Stimulated activated CD8-positive, alpha-beta memory T cell treated with anti-CD3 and anti-CD28 coated beads, Interleukin-15, amount 100 ng/mL, for 4 hours (primary cell): Measurements from ENCODE around the gene SLC16A6.
A peak's percentile ranks its signal among the peaks of the same experiment; 100 is the strongest.
"Not testable (repeated sequence)": the region's sequence is repeated elsewhere in the genome, so short reads cannot be mapped to it uniquely, and the experiment has no call there.

Experiments
- DNase-seq, 2 donors: peaks; one replicate each; pipeline ENCODE4 v3.0.0-alpha.2; 2020; ENCODE audit warnings: low read depth in 2 of 2

SLC16A6 gene

GRCh38 chr17:68247445-68248198 is 43.3 kb downstream of the SLC16A6 start, which contains the start of gene AMZ2:
TSS of gene AMZ2 (plus strand) at chr17:68248043. CDS start at chr17:68250188, 2,145 bp downstream.
- peak; percentile 90 to 97 for DNase-seq

DNA sequence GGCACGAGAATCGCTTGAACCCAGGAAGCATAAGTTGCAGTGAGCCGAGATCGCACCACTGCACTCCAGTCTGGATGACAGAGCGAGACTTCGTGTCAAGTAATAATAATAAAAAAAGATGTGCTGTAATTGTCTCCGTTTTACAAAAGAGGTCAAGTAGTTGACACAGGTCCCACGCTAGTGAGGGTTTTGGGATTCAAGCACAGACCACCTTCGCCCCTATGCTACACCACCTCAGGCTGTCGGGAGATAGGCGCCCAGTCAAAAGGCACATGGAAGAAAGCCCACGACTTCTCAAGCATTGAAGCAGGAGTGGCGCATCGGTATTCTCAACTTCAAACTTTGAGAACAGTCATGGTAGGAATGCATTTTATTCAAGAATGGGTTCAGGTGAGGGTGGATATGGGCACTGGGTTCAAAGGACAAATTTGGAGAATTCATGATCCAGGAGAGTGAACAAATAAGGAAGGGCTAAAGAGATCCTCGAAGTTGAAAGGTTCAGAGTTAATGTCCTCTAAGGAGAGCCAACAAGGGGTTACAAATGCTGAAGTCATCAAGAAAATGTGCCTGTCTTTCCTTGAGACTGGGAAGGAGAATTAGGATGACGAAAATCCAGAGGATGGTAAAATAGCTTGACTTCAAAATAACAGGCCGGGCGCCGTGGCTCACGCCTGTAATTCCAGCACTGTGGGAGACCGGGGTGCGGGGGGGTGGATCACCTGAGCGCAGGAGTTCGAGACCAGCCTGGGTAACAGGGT is 44.5 kb downstream of the SLC16A6 start:
- DNase-seq: no peak

GRCh38 chr17:68239632-68240366 is 51.1 kb downstream of the SLC16A6 start:
- no peak for DNase-seq

DNA sequence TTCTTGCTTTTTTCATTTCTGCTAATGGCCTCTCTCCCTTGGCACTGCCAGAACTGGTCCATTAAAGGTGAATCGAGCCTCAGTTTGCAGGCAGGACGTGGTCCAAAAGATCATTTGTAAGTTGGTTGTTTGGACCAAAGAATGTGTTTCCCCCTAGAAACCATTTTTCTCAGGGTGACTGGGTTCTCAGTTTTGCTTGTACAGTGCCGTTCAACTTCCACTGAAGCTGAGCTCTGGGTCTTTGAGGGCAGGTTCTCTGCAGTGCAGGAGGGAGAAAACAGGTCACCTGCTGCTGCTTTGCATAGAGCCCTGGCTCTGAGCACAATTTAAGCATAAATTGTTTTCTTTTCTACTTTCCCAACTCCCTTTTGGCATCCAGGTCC is 52.1 kb downstream of the SLC16A6 start:
- no peak for DNase-seq

DNA sequence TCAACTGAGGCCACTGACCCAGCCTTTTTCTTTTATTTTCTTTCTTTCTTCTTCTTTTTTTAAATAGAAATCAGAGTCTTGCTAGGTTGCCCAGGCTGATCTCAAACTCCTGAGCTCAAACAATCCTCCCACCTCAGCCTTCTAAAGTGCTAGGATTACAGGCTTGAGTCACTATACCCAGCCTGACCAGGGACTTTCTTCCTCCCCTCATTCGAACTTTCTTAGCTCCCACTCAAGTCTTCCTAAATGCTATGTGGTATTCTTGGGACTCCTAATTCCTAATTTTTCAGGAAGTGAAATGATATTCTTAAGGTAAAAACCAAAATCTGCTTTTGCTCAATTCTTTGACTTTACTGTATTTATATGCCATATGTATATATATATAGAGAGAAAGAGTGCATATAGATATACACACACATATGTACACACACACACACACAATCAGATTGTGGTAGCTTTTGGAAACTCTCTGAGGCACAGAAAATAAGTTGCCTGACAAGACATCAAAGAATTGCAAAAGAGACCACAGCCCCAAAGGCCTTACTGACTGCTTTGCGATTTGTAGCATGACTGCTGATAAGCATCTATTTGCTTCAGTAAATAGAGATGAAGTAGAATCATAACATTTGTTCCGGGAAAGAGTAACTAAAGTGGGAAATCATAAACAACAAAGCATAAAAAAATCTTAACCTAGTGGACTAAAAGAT is 52.6 kb downstream of the SLC16A6 start:
- no peak for DNase-seq

DNA sequence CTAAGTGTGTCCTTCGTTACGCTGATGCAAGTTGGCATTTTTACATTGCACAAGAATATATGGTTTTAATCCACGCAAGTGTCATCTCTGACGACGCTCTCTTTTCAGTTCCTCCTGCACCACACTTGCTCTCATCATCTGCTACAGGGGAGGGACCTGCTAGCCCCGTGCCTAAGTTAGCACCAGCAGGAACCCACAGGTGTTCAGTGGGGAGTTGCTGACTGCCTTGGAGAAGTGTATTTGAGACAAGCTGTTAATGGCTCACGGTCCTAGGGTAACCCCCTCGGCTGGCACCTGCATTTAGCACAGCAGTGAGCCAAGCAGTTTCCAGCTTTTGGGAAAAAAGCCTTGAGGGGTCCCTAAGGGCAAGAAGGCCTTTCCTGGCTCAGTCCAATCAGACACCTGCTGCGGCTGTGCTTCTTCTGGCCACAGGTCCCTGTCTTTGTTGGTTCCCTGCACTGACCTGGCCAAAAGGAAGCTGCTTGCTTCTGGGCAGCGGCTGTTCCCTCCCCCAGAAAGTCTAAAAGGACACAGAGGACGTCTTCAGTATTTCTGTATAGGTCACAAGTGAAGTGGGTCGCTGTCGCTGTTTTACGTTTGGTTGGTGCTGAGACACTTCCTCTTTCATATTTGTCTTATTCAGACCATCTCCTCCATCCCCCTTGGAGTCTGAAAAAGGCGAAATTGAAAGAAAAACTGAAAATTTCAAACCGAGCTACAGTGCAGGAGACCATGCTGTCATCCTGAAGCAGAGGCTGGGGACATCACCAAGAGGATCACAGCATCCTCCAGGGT is 53.4 kb downstream of the SLC16A6 start:
- not testable (repeated sequence) for DNase-seq

DNA sequence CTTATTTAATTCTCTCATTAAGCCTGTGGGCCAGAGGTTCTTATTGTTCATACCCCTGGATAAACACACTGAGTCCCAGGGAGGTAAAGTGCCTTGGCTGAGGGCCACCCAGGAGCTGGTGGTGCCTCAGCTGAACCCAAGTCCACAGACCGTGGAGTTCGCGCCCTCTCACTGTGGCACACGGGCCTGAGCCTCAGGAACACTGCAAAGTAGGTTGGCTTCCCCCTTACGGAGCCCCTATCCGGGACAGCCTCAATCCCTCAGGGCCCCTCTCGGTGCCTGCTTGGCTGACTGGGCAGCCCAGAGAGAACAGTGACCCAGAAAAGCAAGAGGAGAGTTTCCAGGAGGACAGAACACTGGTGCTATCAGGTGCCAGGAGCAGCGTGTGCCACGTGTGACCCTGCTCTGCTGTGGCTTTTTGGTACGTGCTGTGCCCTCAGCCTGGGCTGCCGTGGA is 55.6 kb downstream of the SLC16A6 start:
- DNase-seq: not testable (repeated sequence)

- peak in 1 of 2 donors; percentile 48 for DNase-seq
These were observed 56.1 kb downstream of the SLC16A6 start for GRCh38 chr17:68234726-68235335.

- DNase-seq: not testable (repeated sequence)
These were observed 58.2 kb downstream of the SLC16A6 start for GRCh38 chr17:68232741-68233140.

DNA sequence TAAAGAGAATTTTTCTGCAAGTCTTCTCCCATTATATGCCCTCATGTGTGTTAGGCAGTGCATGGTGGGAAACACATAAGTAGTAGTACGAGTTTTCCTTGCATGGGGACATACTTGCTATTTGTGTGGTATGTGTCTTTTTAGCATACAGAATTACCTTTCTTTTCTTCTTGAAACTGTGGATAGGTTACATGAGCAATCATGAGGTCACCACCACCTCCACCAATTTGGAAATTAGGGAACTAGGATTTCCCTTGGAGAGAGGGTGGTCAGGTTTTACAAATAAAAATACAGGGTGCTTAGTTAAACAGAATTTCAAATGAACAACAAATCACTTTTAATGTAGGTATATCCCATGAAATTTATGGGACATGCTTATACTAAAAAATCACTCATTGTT is 59.4 kb downstream of the SLC16A6 start:
- DNase-seq: no peak

GRCh38 chr17:68231131-68231530 is 59.8 kb downstream of the SLC16A6 start:
- not testable (repeated sequence) for DNase-seq

- DNase-seq: no peak
These were observed 61.3 kb downstream of the SLC16A6 start for GRCh38 chr17:68229619-68230018.

DNA sequence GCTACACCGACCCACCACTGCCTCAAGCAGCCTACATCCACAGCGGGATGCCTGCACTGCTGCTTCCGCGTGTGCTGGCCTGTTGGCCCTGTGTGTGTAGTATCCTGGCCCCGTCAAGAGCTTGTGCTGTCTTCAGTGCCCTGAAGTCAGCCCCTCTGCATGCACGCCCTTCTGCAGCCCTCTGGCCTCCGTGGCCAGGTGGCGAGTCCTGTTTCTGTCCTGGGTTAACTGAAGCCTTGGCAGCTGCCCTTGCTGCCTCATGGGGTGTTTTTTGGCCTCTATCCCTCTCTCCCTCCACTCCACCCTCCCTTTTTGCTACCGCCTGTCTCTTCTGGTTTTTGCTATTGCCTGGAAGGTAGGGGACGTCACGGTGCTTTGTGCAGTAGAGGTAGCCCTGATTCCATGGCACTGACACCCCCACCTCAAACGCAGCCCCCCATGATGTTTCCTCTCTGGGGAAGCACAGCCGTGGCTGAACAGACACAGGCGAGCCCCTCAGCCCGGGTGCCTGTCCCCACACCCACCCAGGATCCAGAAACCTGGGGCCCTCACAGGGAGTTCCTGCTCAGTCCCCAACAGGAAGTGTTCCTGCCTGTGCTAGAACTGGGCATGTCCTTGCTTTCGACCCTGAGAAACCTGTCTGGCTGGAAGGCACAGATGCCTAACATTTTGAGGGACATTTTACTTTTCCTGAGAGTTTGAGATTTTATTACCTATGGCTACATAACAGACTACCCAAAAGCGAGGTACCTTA is 61.9 kb downstream of the SLC16A6 start:
- DNase-seq: no peak

GRCh38 chr17:68228039-68228680 is 62.8 kb downstream of the SLC16A6 start:
- DNase-seq: not testable (repeated sequence)

- not testable (repeated sequence) for DNase-seq
These were observed 65.9 kb downstream of the SLC16A6 start for GRCh38 chr17:68225055-68225454.

DNA sequence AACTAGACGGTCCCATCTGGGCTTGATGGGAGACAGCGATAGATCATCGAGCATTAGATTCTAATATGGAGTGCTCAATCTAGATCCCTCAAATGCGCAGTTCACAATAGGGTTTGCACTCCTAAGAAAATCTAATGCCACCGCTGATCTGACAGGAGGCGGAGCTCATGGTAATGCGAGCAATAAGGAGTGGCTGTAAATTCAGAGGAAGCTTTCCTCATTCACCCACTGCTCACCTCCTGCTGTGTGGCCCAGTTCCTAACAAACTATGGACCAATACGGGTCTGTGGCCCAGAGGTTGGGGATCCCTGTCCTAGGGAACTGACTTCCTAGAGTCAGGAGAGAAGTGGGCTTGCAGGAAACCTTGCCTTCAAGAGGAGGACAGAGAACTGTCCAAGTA is 68.3 kb downstream of the SLC16A6 start:
- DNase-seq: no peak

GRCh38 chr17:68221786-68222185 is 69.1 kb downstream of the SLC16A6 start:
- DNase-seq: no peak

GRCh38 chr17:68220786-68221185 is 70.1 kb downstream of the SLC16A6 start:
- not testable (repeated sequence) for DNase-seq

- not testable (repeated sequence) for DNase-seq
These were observed 70.7 kb downstream of the SLC16A6 start for GRCh38 chr17:68220186-68220585.
